NCI-H2081 (cell line): Measurements from ENCODE around the gene ASB2.

Experiments
- DNase-seq, 2 experiments: peaks; one replicate each; lab custom pipeline; 2025; lab: John Stamatoyannopoulos, UW

Gene ASB2

GRCh38 chr14:93950948-93951634 is 25.3 kb downstream of the ASB2 start:
- DNase-seq, result no peak

- no peak for DNase-seq
Observed at GRCh38 chr14:93949511-93950075, 26.8 kb downstream of the ASB2 start.

DNA sequence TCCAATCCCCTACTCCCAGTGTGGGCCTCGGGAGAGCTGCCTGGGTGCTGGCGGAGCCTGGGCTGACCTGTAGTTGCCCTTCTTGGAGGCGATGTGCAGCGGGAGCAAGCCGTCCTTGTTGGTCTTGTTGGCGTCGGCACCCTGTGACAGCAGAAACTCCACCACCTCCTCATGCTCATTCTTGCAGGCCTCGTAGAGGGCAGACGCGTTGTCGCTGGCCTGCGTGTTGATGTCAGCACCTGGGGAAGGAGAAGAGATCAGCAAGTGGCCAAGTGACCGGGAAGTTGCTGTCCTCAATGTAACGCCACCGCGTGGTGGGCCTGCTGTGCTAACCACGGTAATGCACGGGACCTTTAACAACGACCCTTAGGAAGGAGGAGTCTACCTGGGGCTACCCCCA is 29.1 kb downstream of the ASB2 start:
- DNase-seq, result no peak

- DNase-seq, result no peak
Observed at GRCh38 chr14:93946541-93947090, 29.8 kb downstream of the ASB2 start.

- no peak for DNase-seq
Observed at GRCh38 chr14:93946104-93946503, 30.3 kb downstream of the ASB2 start.

DNA sequence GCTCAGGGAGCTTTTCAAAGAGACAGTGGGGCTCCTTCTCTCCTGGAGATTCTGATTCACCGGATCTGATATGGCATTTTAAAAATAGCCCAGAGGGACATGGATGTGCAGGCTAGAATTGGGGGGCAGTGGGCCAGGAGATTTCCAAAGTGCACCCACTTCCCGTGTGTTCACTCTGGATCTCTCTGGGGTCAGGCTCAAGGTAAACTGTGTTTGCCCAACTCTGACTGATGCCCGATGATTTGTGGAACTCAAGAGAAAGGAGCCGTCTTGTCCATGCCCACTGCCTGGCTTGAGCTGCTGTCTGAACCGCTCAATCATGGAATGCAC is 31.3 kb downstream of the ASB2 start:
- DNase-seq, result no peak

DNA sequence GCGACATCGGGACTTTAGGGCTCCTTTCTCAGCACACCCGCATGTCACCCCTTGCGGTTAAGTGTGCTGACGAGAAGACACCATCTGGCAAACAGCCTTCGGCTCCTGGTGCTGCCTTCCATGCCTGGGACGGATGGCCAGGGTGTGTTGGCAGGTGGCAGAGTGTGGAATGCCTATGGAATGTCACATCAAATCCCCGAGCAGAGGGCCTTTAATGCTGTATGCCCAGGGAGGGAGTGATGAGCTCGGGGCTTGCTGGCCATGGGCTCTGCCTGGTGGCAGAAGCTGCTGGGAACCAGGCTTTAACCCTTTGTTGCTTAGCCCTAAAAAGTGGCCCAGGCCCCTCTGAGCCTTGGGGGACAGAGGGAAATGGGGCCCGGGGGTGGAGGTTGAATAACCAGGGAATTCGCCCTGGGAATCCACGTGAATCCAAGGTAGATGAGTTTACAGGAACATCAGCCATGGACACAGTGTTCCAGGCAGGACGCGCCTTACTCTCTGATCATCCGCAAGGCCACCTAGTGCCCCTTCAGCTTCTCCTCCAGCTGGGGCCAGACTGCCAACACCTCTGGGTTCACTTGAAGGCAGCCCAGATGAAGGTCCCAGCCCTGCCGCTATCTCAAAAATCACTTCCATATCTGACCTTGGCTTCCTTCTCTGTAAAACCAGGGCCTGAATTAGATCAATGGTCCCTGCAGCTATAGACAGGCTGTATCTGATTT is 31.9 kb downstream of the ASB2 start:
- no peak for DNase-seq

DNA sequence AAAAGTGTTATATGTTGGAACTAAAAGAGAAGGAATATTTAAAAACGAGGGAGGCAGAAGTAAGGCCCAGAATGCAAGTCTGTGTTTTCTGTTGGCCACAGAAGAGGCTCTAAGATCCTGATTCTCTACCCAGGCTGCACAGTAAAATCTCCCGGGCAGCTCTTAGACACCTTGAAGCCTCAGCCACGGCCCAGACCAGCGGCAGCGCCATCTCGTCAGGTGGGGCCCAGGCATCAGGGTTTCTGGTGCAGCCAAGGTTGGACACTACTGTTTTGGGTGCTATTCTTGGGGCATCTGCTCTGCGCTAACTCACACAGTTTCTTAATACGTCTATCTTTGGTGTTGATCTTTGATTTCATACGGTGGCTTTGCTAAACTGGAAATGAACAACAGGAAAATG is 32.4 kb downstream of the ASB2 start:
- DNase-seq, result no peak

DNA sequence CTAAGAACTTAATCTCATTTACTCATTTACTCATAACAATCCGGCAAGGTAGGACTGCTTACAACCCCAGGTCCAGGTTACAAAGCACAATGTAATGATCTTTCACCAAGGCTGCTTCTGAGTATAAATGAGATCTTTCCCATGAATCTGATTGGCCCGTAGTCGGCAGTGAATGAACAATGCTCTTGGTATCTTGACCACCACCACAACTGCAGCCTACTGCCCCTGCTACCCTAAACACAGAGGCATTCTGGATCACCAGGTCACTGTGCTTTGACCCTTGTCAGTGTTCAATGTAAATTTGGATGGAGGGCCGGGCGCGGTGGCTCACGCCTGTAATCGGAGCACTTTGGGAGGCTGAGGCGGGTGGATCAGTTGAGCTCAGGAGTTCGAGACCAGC is 33.3 kb downstream of the ASB2 start:
- no peak for DNase-seq

DNA sequence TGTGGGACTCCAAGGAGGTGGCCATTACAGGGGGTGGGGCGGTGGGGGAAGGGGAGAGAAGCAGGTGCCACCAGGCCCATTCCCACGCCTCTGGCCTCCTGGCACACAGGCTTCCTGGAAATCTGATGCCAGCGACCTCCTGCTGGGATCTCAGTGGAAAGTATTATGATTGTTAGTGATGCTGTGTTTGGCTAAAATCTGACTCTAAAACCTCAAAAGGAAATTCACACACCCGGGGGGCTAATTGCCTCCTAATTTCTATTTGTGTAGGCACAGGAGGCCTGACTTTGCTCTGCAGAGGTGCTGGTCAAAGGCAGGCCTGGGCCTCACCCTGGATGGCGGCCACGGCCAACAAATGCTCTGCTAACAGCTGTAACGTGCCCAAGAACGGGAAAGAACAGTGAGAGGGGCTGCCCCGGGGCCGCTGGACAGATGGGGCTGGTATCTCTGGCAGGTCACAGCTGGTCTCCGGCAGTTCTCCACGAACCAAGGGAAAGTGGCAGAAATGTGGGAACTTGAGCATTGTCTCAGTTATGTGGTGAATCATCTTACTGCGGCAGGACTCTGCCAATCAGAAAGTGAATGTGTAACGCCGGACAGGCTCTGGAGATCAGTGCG is 35.0 kb downstream of the ASB2 start:
- DNase-seq, result peak; percentile 86 to 94

DNA sequence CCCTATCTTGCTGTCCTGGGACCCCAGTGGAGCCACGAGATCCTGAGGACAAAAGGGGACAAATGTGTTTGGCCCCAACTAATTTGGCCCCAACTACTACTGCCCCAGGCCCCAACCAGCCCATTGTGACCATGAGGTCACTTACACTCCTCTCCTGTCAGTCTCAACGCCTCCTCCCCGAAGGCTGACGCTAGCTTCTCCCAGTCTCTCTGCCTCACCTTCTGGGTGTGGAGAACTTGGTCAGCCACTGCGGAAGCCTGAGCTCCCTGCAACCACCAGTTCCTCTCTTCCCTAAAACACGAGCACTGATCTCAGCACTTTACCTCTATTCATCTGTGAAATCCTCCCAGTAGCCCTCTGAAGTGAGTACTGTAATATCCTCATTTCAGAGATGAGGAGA is 35.9 kb downstream of the ASB2 start:
- no peak for DNase-seq

DNA sequence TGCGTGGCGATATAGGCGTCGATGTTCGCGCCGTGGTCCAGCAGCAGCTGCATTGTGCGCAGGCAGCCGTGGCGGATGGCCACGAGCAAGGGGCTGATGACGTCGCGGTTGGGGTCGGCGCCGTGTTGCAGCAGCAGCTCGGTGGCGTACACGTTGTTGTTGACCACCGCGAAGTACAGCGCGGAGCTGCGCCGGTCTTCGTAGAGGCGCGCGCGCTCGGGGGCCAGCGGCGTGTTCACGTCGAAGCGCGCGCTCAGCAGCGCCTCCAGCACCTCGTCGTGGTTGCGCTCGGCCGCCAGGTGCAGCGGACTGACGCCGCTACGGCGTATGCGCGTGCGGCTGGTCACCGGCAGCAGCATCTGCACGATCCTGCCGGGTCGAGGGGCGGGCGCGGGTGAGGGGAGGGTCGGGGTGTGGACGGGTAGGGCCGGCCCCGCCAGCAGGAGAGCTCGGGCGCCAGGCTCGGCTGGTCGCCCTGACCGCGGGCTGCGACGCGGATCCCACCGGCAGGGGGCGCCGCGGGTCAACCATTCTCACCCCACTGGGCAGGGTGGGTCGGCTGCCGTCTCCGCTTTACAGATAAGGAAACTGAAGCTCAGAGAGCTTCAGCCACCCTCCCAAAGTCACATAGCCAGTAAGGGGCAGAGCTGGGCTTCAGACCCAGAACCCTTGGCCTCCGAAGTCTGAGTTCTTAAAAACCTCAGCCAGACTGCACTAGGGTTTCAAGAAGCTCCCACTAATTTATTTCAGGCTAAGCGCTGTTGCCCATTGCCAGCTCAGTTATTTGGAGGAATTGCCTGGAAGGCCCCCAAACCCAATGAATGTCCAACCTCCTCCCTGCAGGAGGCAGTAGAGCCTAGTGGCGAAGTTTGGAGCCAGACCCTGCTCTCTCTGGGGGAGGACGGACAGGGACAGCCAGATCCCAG is 36.8 kb downstream of the ASB2 start:
- peak; percentile 52 to 56 for DNase-seq

DNA sequence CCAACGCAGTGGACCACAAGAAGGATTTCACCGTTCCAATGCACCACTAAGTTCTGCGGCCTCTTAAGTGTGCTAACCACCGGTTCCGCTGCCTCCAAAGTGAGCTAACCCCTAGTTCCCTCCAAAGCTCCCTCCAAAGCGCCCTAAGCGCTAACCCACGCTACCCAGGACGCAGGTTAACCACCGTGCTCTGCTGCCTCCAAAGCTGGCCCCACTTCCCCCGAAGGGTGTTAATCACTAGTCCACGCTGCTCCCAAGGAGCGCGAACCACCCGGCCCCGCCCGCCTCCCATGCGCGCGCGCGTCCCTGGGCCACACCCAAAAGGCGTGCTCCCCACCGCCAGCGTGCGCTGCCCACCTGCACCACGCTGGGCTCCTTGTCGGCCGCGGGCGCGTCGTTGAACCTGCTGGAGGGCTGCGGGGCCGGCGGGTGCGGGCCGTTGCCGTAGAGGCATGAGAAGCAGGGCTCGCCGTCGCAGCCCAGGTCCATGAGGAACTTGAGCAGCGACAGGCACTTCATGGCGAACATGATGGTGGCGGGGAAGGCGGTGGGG is 37.5 kb downstream of the ASB2 start:
- no peak for DNase-seq

GRCh38 chr14:93937519-93937918 is 38.9 kb downstream of the ASB2 start:
- DNase-seq, result no peak

DNA sequence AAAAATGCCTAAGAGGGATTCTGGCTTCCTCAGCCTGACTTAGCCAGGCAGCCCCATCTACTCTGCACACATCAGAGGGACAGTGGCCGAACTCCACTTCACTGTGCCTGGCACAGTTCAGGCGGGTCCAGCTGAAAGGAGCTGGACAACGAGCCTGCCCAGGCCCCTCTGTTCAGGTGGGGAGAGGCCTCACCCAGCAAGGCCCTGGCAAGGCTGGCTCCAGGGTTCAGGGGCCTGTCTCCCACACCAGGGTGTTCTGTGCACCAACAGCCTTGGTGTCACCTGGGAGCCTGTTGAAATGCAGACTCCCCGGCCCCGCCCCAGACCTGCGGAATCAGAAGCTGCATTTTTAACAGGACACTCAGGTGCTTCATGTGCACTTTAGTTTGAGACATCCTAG is 39.4 kb downstream of the ASB2 start:
- no peak for DNase-seq

DNA sequence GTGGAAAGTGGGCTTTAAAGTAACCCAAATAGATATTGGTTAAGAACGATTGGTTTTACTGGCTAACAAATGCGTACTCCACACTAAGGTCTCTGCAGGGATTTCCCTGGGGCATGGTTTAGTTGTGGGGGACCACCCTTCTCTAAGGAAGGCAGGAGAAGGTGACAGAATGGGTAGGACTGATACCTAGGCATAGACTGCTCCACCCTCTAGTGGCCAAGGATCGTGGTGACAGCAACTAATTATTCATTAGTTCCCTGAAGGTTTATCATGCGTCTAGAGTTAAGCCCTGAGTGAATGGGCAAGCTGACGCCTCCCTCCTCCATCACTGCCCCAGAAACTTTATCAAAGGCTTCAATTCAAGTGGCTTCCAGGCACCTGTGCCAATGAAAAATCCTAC is 40.1 kb downstream of the ASB2 start:
- DNase-seq, result peak; percentile 11 to 31

- no peak for DNase-seq
Observed at GRCh38 chr14:93935213-93935612, 41.2 kb downstream of the ASB2 start.

GRCh38 chr14:93932642-93933041 is 43.7 kb downstream of the ASB2 start:
- no peak for DNase-seq

DNA sequence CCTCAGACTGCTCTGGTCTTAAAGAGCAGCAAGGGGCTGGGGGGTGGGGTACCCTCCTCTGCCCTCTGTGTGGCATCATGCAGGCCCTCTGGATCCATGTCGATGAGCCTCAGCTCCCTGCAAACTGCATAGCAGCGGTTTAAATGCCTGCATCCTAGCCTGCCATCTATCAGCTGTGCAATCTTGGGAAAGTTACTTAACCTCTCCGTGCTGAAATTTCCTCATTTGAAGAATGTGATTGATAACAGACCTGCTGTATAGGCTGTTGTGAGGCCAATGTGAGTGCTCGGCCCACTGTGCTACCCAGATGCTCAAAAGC is 45.4 kb downstream of the ASB2 start:
- no peak for DNase-seq

- no peak for DNase-seq
Observed at GRCh38 chr14:93930296-93930988, 45.9 kb downstream of the ASB2 start.

DNA sequence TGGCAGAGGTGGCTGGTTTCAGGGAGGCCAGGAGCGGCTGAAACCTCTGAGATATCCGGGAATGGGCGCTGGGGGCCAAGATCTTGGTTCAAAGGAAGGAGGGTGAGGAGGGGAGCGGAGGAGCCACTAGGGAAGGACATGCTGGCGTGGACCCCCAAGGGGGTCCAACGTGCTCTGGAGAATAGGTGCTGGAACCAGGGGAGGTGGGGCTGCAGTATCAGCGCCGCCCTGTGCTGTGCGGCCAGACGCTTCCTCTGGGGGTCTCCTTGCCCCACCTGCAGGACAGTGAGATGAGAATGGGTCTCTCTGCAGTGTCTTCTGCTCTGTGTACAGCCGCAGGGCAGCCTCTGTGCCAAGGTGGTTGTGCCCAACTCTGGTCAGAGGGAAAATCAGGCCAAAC is 46.7 kb downstream of the ASB2 start:
- no peak for DNase-seq
